Astrocyte of the spinal cord (primary cell): ENCODE results near the gene GEMIN7.

Experiments
- DNase-seq: peaks from one replicate; pipeline ENCODE4 v3.0.0; 2011; ENCODE audit warnings: low read depth, low spot score
- H3K4me3 ChIP-seq: 2 replicates; pipeline ENCODE4 v1.5.1; 2011; ENCODE audit warnings: low read depth, mild to moderate bottlenecking, low read length, moderate library complexity
- in situ Hi-C: cut with HindIII; loops from 2 replicates; pipeline ENCODE4 v1.10.0; 2017; ENCODE audit warnings: low sequenced_read_pairs
- TF ChIP-seq, protein P1 (sequence below): IDR thresholded peaks from 2 replicates; pipeline ENCODE4 v1.5.1; 2012; ENCODE audit warnings: low read depth, mild to moderate bottlenecking, low read length, inconsistent platforms

The GEMIN7 gene

DNA sequence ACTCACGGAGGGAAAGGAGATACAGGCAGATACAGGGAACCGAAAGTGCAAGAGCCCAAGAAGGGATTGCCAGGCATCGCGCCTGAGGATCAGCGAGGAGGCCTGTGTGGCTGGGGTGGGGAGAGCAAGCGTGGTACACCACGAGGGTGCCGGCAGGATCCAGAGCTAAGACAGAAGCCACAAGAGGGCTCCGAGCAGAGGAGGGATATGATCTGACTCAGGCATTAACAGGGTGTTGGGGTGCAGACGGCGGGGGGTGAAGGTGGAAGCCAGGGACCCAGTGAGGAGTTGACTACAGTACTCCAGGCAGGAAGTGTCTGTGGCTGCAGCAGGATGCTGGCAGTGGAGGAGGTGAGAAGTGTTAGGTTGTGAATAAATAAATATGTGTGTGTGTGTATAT, 8.5 kb downstream of the GEMIN7 start:
- no peak overlapping the region for H3K4me3 ChIP-seq
- DNase-seq = no peak
- TF ChIP-seq, protein P1, sequence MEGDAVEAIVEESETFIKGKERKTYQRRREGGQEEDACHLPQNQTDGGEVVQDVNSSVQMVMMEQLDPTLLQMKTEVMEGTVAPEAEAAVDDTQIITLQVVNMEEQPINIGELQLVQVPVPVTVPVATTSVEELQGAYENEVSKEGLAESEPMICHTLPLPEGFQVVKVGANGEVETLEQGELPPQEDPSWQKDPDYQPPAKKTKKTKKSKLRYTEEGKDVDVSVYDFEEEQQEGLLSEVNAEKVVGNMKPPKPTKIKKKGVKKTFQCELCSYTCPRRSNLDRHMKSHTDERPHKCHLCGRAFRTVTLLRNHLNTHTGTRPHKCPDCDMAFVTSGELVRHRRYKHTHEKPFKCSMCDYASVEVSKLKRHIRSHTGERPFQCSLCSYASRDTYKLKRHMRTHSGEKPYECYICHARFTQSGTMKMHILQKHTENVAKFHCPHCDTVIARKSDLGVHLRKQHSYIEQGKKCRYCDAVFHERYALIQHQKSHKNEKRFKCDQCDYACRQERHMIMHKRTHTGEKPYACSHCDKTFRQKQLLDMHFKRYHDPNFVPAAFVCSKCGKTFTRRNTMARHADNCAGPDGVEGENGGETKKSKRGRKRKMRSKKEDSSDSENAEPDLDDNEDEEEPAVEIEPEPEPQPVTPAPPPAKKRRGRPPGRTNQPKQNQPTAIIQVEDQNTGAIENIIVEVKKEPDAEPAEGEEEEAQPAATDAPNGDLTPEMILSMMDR = no peak

GRCh38 chr19:45090034-45090433, 11.0 kb downstream of the GEMIN7 start:
- TF ChIP-seq, protein P1 = no peak
- no peak overlapping the region for H3K4me3 ChIP-seq
- in situ Hi-C loops = no loop called here
- DNase-seq = no peak

More for the DNA sequence above, 8.5 kb downstream of the GEMIN7 start:
- in situ Hi-C loops = no loop called here

DNA sequence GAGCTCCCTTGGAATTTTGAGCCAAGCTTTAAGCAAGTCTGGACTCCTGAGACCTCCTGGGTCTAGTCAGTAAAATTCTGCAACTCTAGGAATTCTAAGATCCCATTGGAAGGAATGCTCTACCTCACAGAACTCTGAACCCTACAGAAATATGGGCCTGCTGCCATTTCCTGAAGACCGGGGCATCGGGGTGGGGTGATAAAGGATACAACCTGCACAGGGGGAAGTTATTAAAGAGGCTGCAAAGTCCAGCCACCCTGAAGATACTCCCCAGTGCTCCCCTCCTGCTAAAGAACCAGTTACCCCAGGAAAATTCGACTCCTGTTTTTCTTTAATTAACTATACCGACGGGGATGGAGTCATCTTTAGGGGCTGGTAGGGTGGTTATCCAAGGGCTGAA, 11.5 kb downstream of the GEMIN7 start:
- TF ChIP-seq, protein P1 = no peak
- DNase-seq = no peak
- no peak overlapping the region for H3K4me3 ChIP-seq
- in situ Hi-C loops = no loop called here

DNA sequence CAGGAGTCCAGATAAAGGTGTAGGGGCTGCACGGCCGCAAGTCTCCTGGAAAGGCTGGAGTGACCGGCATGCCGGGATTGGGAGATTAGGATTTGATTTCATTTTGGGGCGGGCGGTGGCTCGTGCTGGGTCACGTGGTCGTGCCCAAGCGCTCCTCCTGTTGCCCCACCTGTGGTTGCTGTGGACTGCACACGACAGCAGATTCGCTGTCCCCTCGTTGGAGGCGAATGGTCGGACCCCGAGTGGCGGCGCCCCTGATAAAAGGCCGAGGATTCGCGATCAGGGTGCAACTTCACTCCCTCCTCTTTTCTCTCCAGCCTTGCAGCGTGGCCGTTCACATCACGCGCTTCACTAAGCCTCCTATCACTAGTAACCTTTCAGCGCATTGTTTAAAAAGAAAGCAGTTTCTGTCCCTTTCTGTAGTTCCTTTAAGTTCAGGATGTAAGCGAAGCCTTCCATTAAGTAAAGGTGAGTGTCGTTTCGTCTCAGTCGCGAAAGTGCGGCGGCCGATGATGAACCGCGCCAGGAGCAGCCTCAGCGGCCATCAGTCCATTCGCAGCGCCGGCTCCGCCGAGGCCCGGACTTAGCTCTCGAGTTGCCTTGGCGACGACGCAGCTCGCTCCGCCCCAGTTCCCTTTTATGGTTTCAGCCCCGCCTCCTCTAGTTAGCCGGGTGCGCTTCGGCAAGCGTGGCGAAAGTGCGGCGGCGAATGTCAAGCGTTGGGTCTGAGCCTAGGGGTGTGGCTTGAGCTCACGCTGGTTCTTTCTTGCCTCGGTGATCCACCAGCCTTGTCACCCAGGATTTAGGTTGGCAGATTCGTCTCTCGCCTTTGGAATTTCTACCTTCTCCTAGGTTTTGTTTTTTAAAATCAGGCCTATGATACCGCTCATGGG, 12.2 kb downstream of the GEMIN7 start:
- TF ChIP-seq, protein P1 = no peak
- in situ Hi-C loops = no loop called here
- peak overlapping the region; percentile 94 for H3K4me3 ChIP-seq
- peak; percentile 99 for DNase-seq

- TF ChIP-seq, protein P1 = peak; percentile 22
- in situ Hi-C loops = no loop called here
- peak within 1 kb of the TSS; percentile 94 for H3K4me3 ChIP-seq
Measured at GRCh38 chr19:45092747-45093678, 14.0 kb downstream of the GEMIN7 start, which contains the start of gene PPP1R37. Gene PPP1R37, plus strand, starts transcription at chr19:45093179. Its CDS starts 147 bp downstream, at chr19:45093326.

GRCh38 chr19:45094137-45094536, 15.1 kb downstream of the GEMIN7 start:
- in situ Hi-C loops = no loop called here
- no peak for DNase-seq
- TF ChIP-seq, protein P1 = no peak
- H3K4me3 ChIP-seq = peak overlapping the region; percentile 94

More at GRCh38 chr19:45092747-45093678, 14.0 kb downstream of the GEMIN7 start, which contains the start of gene PPP1R37:
- peak; percentile 98 for DNase-seq
